ENCODE results near the gene MED9.

DNA sequence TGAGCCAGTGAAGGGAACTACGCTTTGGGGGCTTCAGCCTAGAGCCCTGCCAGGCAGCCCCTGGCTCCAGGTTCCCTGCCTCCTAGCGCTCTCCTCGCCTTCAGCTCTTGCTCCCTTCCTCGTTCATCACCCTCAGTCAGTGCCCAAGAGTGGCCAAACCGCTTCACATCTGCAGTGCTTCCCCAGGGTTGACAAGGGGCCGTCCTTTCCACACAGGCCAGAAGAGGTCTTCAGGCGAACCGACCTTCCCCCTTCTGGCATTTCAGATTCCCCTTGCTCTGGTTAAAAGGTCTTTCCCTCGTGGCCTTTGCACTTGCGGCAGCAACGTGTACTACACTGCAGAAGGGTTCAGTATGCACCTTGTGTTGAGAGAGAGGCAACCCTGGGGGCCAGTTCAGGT lies 15.3 kb downstream of the MED9 start:
- TF ChIP-seq, protein P1, sequence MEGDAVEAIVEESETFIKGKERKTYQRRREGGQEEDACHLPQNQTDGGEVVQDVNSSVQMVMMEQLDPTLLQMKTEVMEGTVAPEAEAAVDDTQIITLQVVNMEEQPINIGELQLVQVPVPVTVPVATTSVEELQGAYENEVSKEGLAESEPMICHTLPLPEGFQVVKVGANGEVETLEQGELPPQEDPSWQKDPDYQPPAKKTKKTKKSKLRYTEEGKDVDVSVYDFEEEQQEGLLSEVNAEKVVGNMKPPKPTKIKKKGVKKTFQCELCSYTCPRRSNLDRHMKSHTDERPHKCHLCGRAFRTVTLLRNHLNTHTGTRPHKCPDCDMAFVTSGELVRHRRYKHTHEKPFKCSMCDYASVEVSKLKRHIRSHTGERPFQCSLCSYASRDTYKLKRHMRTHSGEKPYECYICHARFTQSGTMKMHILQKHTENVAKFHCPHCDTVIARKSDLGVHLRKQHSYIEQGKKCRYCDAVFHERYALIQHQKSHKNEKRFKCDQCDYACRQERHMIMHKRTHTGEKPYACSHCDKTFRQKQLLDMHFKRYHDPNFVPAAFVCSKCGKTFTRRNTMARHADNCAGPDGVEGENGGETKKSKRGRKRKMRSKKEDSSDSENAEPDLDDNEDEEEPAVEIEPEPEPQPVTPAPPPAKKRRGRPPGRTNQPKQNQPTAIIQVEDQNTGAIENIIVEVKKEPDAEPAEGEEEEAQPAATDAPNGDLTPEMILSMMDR (IDR thresholded peaks at IDR 0.05; ENCODE audit: poor library complexity, severe bottlenecking): no peak
- TF ChIP-seq EZH2 (IDR thresholded peaks at IDR 0.05; ENCODE audit: borderline replicate concordance, insufficient read depth, low read length, poor library complexity, severe bottlenecking) (no peak), RAD21 (conservative IDR thresholded peaks at IDR 0.05) (no peak)

All from neural cell (in vitro differentiated cells).